Measurements from ENCODE around the gene MAP4.

DNA sequence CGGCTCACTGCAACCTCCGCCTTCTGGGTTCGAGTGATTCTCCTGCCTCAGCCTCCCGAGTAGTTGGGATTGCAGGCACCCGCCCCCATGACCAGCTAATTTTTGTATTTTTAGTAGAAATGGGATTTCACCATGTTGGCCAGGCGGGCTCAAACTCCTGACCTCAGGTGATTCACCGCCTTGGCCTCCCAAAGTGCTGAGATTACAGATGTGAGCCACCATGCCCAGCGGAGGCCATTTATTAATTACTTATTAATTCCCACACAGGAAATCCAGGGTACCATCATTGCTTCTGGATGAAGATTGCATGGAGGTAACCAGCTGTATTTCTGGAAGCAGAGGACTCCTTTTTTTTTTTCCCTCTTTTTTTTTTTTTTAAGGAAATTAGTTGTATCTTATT is 37.8 kb downstream of the MAP4 start:
- TF ChIP-seq POLR2A (IDR thresholded peaks at IDR 0.05): no peak
- TF ChIP-seq, protein P1, sequence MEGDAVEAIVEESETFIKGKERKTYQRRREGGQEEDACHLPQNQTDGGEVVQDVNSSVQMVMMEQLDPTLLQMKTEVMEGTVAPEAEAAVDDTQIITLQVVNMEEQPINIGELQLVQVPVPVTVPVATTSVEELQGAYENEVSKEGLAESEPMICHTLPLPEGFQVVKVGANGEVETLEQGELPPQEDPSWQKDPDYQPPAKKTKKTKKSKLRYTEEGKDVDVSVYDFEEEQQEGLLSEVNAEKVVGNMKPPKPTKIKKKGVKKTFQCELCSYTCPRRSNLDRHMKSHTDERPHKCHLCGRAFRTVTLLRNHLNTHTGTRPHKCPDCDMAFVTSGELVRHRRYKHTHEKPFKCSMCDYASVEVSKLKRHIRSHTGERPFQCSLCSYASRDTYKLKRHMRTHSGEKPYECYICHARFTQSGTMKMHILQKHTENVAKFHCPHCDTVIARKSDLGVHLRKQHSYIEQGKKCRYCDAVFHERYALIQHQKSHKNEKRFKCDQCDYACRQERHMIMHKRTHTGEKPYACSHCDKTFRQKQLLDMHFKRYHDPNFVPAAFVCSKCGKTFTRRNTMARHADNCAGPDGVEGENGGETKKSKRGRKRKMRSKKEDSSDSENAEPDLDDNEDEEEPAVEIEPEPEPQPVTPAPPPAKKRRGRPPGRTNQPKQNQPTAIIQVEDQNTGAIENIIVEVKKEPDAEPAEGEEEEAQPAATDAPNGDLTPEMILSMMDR (IDR thresholded peaks at IDR 0.05): no peak

All from heart left ventricle (tissue), 13 donors.